Testis (tissue), 3 donors: Measurements from ENCODE around the gene GRIN2C. TPM values are rescaled to one million over a fixed set of nuclear protein-coding genes. Genes with fewer than 3 reads are reported as not detected.
A peak's percentile ranks its signal among the peaks of the same experiment; 100 is the strongest.

Experiments
- DNase-seq: peaks from one replicate; pipeline ENCODE4 v3.0.0-alpha.2; 2019
- H3K27ac ChIP-seq, 2 donors: fragments of 200-600 bp; sonication (generic); one replicate each; pipeline ENCODE4 v1.5.1; 2019
- H3K27me3 ChIP-seq: fragments of 200-600 bp; sonication (generic); one replicate; pipeline ENCODE4 v1.5.1; 2019
- H3K36me3 ChIP-seq: fragments of 200-600 bp; sonication (generic); one replicate; pipeline ENCODE4 v1.5.1; 2017; ENCODE audit warnings: low read depth; ENCODE audit errors: missing control alignments
- H3K4me1 ChIP-seq: fragments of 200-600 bp; sonication (generic); one replicate; pipeline ENCODE4 v1.5.1; 2019
- H3K4me3 ChIP-seq, 2 donors: fragments of 200-600 bp; sonication (generic); one replicate each; pipeline ENCODE4 v1.5.1; 2017 to 2019
- H3K9me3 ChIP-seq: fragments of 200-600 bp; sonication (generic); one replicate; pipeline ENCODE4 v1.5.1; 2017
- POLR2A ChIP-seq: fragments of 450-650 bp; IDR thresholded peaks from one replicate; pipeline ENCODE4 v1.6.1; 2017; ENCODE audit warnings: antibody characterized with exemption, mild to moderate bottlenecking, moderate library complexity
- WGBS, 2 donors: methylation state at CpG; one replicate each; pipeline ENCODE4 v1.1.5; 2018; 5-methylcytosine and 5-hydroxymethylcytosine counted together
- intact Hi-C: fragments of 100-400 bp; cut with DNase I; formaldehyde crosslinking; loops from one replicate; pipeline ENCODE4 v1.15.1; 2023; ENCODE audit warnings: low total_unique reads
- polyA plus RNA-seq: library from polyadenylated mRNA; stranded (reverse); fragments of 350-450 nt; fragmentation: Illumina TruSeq; extraction: RNeasy Lipid Tissue Mini Kit (QIAGEN cat#74804); gene quantifications from one replicate; pipeline ENCODE4 v1.2.3, GENCODE V29; 2014; ENCODE audit warnings: low read depth, low replicate concordance; ENCODE audit not compliant: insufficient read depth
- total RNA-seq, 2 donors: library from RNA; depleted of rRNA; stranded (reverse); fragments of >200 nt; gene quantifications; one replicate each; pipeline ENCODE4 v1.2.3, GENCODE V29; 2016
- TF ChIP-seq, protein P1 (sequence below), 3 experiments: fragments of 450-650 bp in 2 of 3; fragments of 200-600 bp in 1 of 3; sonication (generic) in 1 of 3; IDR thresholded peaks; one replicate each; pipeline ENCODE4 v1.5.1; 2016 to 2019; ENCODE audit warnings: antibody characterized with exemption in 3 of 3, mild to moderate bottlenecking in 2 of 3, moderate library complexity in 1 of 3

The GRIN2C gene
- total and polyA plus RNA-seq, 3 donors from 2014 or later = 7.7 to 20.8 (median 20.1) TPM

DNA sequence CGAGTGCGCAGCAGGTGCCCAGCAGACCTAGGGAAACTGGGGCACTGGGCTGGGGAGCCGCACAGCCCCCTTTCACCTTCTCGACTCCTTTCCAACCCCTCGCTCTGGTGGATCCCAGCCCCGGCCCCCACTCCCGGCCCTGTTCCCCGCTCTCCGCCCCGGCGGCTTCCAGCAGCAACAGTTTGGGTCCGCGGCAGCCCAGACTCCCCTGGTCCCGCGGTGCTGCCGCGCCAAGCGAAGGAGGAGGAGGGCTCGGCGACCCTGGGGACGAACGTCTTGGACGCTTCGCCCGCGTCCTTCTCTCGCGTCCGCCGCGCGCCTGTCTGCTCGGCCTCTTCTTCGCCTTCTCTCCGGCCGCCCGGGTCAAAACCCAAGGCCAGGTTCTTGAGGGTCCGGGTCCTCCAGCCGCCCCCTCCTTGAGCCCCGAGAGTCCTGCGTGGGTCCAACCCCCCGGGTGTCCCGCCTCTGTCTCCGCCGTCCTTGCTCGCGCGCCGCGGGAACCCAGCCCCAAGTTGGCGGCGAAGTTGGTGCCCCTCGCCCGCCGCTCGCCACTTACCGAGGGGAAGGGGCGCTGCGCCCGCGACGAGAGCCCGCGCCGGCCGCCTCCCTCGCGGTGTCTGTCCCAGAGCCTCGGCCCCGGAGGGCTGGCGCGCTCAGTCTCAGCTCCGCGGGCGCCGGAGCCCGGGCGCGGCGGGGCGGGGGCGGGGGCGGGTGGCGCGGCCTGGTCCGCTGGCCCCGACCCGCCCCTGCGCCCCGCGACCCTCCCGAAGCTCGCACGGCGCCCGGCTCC is 1.4 kb upstream of the GRIN2C start:
- Histone ChIP-seq H3K27ac (no peak overlapping the region), H3K36me3 (no peaks in the 10 kb centered on the region), H3K4me1 (peaks cover 12% of the 10 kb centered on the region), H3K9me3 (no peaks in the 10 kb centered on the region), H3K27me3 (no peaks in the 10 kb centered on the region), H3K4me3 (peak overlapping the region in 1 of 2 donors; percentile 43)
- intact Hi-C loops = loop anchor here (5.0 kb wide), 1 partner anchor 64 kb away; no protein-coding TSS in a partner anchor
- TF ChIP-seq POLR2A = no peak
- TF ChIP-seq, protein P1, sequence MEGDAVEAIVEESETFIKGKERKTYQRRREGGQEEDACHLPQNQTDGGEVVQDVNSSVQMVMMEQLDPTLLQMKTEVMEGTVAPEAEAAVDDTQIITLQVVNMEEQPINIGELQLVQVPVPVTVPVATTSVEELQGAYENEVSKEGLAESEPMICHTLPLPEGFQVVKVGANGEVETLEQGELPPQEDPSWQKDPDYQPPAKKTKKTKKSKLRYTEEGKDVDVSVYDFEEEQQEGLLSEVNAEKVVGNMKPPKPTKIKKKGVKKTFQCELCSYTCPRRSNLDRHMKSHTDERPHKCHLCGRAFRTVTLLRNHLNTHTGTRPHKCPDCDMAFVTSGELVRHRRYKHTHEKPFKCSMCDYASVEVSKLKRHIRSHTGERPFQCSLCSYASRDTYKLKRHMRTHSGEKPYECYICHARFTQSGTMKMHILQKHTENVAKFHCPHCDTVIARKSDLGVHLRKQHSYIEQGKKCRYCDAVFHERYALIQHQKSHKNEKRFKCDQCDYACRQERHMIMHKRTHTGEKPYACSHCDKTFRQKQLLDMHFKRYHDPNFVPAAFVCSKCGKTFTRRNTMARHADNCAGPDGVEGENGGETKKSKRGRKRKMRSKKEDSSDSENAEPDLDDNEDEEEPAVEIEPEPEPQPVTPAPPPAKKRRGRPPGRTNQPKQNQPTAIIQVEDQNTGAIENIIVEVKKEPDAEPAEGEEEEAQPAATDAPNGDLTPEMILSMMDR (IDR thresholded peaks at IDR 0.05) = no peak
- 11 to 30% methylated on average over 54 to 59 of the region's 96 CpGs for WGBS, 2 donors
- DNase-seq = no peak

- H3K9me3 ChIP-seq = no peaks in the 10 kb centered on the region
- peaks cover 12% of the 10 kb centered on the region for H3K4me1 ChIP-seq
- intact Hi-C loops = loop anchor here (5.0 kb wide), 1 partner anchor 63 kb away; no protein-coding TSS in a partner anchor
- no peaks in the 10 kb centered on the region for H3K36me3 ChIP-seq
- H3K27ac ChIP-seq = no peak overlapping the region
- H3K4me3 ChIP-seq = peak overlapping the region in 1 of 2 donors; percentile 41
- DNase-seq = no peak
- WGBS, 2 donors = 16 to 22% methylated on average over 9 to 42 of the region's 44 CpGs
- no peaks in the 10 kb centered on the region for H3K27me3 ChIP-seq
- TF ChIP-seq POLR2A = no peak
- TF ChIP-seq, protein P1 (IDR thresholded peaks at IDR 0.05) = no peak
Measured at GRCh38 chr17:74860229-74860871, 665 bp upstream of the GRIN2C start.

DNA sequence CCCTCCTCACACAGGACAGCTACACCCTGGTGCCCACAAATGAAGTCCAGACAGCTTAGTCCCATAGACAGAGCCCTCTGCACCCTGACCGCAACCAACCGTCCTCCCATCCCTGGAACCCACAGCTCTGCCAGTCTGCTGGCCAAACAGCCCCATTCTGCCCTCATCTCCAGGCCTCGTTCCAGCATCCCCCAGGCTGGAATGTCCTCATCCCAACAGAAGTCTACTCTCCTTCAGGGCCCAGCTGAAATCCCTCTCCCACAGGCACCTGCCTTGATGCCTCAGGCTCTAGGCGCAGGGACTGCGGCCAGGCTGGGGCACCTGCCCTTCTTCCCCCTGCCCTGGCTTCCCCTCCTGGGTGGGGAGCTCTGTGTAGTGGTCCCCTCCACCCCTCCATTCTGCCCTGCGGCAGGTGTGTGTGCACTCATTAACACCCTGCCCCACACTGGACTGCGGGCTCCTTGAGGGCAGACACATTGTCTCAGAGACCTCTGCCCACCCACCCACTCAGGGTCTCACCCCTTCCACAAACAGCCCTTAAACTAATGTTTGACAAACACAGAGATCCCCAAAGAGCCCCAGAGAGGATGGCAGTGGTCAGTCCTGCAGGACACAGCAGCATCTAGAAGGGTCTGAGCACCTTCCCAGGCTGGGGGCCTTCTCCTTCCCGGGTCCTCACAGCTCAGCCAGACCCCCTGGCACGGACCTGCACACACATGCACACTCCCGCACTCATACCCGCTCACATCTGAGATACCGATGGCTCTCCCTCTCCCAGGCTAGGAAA is 820 bp downstream of the GRIN2C start:
- Histone ChIP-seq H3K9me3 (no peaks in the 10 kb centered on the region), H3K27ac (no peak overlapping the region), H3K4me1 (peaks cover 12% of the 10 kb centered on the region), H3K27me3 (no peaks in the 10 kb centered on the region), H3K4me3 (peak overlapping the region in 1 of 2 donors; percentile 29), H3K36me3 (no peaks in the 10 kb centered on the region)
- 52% methylated on average over 11 to 12 of the region's 12 CpGs for WGBS, 2 donors
- intact Hi-C loops = loop anchor here (5.0 kb wide), 1 partner anchor 117 kb away; no protein-coding TSS in a partner anchor
- no peak for DNase-seq
- no peak for TF ChIP-seq POLR2A
- TF ChIP-seq, protein P1 (IDR thresholded peaks at IDR 0.05) = no peak

GRCh38 chr17:74857191-74857590 is 2.5 kb downstream of the GRIN2C start:
- 80 to 94% methylated on average over 4 of the region's 4 CpGs for WGBS, 2 donors
- H3K4me3 ChIP-seq = no peak overlapping the region
- H3K4me1 ChIP-seq = peaks cover 9% of the 10 kb centered on the region
- H3K36me3 ChIP-seq = no peaks in the 10 kb centered on the region
- intact Hi-C loops = loop anchor here (5.0 kb wide), 1 partner anchor 115 kb away; no protein-coding TSS in a partner anchor
- TF ChIP-seq POLR2A = no peak
- TF ChIP-seq, protein P1 (IDR thresholded peaks at IDR 0.05) = no peak
- DNase-seq = no peak
- H3K9me3 ChIP-seq = no peaks in the 10 kb centered on the region
- H3K27ac ChIP-seq = no peak overlapping the region
- no peaks in the 10 kb centered on the region for H3K27me3 ChIP-seq
